GM12801 (cell line): Measurements from ENCODE around the gene DDX1.

ENCODE experiments used
- TF ChIP-seq, protein P1 (sequence below): IDR thresholded peaks from one replicate; pipeline ENCODE4 v1.5.1; 2011; ENCODE audit warnings: control low read depth; ENCODE audit not compliant: insufficient read length; ENCODE audit errors: extremely low read depth

DDX1 gene

GRCh38 chr2:15672961-15673918, 81.6 kb downstream of the DDX1 start:
- TF ChIP-seq, protein P1, sequence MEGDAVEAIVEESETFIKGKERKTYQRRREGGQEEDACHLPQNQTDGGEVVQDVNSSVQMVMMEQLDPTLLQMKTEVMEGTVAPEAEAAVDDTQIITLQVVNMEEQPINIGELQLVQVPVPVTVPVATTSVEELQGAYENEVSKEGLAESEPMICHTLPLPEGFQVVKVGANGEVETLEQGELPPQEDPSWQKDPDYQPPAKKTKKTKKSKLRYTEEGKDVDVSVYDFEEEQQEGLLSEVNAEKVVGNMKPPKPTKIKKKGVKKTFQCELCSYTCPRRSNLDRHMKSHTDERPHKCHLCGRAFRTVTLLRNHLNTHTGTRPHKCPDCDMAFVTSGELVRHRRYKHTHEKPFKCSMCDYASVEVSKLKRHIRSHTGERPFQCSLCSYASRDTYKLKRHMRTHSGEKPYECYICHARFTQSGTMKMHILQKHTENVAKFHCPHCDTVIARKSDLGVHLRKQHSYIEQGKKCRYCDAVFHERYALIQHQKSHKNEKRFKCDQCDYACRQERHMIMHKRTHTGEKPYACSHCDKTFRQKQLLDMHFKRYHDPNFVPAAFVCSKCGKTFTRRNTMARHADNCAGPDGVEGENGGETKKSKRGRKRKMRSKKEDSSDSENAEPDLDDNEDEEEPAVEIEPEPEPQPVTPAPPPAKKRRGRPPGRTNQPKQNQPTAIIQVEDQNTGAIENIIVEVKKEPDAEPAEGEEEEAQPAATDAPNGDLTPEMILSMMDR: no peak

GRCh38 chr2:15673919-15674636, 82.4 kb downstream of the DDX1 start:
- TF ChIP-seq, protein P1: no peak

DNA sequence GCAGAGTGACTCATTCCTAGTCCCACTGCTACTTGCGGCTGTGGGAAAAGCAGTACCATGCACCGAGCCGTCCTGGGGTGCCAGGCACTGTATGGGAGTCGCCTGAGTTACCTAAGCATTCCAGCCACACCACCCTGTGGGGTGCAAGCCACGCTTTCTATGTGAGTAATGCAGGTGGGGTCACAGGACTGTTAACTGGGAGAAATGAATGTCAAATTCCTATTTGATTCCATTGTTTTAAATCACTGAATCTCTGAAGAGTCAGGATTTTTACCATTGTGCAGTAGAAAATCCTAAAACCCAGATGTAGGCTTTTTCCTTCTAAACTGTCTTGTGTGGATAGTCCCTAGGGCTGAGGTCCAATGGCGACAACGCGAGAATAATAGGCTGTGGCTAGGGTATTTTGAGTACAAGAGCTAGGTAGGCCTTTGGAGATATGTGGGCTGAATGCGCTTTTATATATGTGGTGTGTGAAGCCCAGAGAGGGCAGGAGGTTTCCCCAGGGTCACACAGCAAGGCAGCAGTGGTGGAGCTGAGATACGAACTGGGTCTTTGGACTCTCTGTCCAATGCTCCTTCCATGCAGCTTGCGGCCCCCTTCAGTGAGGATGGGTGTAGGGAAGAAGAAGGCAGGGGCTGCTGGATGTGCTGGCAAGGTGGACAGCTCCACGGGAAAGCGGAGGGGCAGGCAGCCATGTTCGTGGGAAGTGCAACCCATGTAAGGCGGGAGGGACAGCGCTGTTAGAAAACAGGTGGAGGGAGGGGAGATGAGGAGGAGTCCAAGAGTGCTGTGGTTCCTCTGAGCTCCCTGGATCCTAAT, 83.2 kb downstream of the DDX1 start:
- TF ChIP-seq, protein P1: no peak

DNA sequence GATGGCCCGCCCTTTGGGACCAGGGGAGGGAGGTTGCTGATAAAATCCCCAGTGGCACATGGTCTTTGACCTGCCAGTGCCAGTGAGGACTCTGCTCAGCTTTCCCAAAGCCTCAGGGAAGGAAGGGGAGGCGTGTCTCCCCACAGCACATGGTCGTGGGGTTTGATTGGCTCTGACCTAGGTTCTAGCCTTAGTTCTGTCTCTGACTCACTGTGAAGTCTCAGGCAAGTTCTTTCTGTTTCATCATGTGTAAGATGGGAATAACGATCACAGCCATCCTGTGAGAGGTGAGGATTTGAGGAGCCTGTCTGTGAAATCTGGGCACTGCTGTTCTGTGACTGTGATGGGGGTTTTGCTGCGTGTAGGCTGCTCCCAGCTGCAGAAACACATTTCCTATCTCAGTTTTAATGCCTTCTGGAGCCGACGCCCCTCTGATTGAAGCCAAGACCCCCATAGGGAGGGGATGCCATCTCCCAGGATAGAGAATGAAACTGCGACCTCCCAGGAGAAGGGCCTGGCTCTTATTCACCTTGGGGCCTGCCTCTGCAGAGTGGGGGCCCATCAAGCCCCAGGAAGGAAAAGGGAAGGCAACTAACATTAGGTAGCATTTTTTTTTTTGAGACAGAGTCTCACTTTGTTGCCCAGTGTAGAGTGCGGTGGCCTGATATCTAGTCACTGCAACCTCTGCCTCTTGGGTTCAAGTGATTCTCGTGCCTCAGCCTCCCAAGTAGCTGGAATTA, 84.0 kb downstream of the DDX1 start:
- TF ChIP-seq, protein P1: no peak

- TF ChIP-seq, protein P1: no peak
These were observed 85.6 kb downstream of the DDX1 start for GRCh38 chr2:15677141-15677843.

DNA sequence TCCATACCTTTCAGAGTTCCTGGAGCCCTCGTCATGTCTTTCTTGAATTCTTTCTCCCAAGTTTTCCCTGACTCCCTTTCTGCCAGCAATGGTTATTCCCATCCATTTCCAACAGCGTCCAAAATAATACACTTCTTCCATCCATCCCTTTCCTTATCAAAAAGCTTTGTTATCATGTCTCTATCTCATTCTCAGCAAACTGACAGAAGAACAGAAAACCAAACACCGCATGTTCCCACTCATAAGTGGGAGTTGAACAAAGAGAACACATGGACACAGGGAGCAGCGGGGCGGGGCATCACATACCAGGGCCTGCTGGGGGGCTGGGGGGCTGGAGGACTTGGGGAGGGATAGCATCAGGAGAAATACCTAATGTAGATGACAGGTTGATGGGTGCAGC, 86.7 kb downstream of the DDX1 start:
- TF ChIP-seq, protein P1: no peak
